DMS53 treated with DMSO at 0.1 percent for 48 hours (cell line): Measurements from ENCODE around the gene CCDC15.

Source experiments
- DNase-seq: peaks from one replicate; lab custom pipeline; 2025; ENCODE audit not compliant: unreplicated experiment; lab: John Stamatoyannopoulos, UW

CCDC15 gene

DNA sequence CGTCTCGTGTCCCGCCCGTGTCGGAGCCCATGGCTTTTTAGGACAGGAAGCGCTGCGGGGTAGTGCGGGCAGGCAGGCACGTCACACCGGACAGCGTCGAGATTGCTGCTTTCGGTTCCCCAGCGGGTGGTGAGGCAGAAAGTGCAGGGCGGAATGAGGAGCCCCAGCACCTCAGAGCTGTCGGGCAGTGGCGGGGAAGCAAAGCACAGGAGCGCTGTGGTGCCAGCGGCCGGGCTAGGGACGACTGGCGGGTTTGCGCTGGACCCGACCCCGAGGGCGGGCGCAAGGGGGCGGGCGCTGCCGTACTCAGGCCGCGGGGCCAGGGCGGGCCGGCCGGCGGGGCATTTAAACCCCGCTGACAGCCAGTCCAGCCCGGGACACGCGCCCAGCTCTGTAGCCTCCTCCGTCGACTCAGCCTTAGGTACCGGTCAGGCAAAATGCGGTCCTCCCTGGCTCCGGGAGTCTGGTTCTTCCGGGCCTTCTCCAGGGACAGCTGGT, 109.0 kb downstream of the CCDC15 start, which contains the start of gene SLC37A2:
SLC37A2 (plus strand) TSS at position 375 of the 498 bp plus-strand sequence; CDS start at position 438, 63 bp downstream.
- peak; percentile 8 for DNase-seq

GRCh38 chr11:125063429-125064043, 109.5 kb downstream of the CCDC15 start:
- DNase-seq = no peak

- no peak for DNase-seq
Measured at GRCh38 chr11:125064070-125064469, 110.1 kb downstream of the CCDC15 start.

GRCh38 chr11:125068368-125068767, 114.4 kb downstream of the CCDC15 start:
- DNase-seq = no peak

DNA sequence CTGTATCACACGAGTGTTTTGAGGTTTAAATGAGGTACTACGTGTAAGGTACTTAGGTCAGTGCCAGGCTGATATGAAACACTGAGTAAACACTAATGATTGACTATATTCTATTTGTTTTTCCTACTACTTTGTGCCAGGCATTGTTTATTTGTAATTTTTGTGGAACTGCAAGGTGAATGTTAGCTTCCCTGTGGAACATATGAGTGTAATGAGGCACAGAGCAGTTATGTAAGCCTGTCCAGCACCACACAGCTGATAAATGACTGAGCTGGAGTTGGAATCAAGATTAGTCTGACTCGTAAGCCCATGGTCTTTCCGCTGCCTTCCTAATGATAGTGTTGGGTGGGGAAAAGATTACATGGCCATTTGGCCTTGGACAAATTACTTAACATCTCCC, 115.0 kb downstream of the CCDC15 start:
- no peak for DNase-seq

GRCh38 chr11:125069796-125070195, 115.8 kb downstream of the CCDC15 start:
- DNase-seq = no peak

- no peak for DNase-seq
Measured at GRCh38 chr11:125070699-125071254, 116.8 kb downstream of the CCDC15 start.

- DNase-seq = no peak
Measured at GRCh38 chr11:125071435-125071834, 117.4 kb downstream of the CCDC15 start.

DNA sequence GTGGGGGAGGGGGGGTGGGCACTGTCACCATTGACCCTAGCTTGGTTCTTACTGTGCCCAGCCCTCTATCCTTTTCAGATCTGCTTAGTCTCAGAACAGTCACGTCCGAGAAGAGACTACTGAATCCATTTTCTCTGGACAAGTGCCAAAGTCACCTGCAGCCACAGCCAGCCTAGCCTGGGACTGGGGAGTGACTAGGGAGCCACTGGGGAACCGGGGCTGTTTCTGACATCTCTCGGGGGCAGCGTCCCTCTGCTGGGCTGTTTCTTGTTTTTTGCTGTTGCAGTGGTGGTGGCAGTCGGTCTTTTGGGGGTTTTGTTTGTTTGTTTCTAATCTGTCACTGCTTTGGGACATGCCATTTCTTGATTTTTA, 117.8 kb downstream of the CCDC15 start:
- no peak for DNase-seq

GRCh38 chr11:125072218-125072960, 118.4 kb downstream of the CCDC15 start:
- DNase-seq = no peak

DNA sequence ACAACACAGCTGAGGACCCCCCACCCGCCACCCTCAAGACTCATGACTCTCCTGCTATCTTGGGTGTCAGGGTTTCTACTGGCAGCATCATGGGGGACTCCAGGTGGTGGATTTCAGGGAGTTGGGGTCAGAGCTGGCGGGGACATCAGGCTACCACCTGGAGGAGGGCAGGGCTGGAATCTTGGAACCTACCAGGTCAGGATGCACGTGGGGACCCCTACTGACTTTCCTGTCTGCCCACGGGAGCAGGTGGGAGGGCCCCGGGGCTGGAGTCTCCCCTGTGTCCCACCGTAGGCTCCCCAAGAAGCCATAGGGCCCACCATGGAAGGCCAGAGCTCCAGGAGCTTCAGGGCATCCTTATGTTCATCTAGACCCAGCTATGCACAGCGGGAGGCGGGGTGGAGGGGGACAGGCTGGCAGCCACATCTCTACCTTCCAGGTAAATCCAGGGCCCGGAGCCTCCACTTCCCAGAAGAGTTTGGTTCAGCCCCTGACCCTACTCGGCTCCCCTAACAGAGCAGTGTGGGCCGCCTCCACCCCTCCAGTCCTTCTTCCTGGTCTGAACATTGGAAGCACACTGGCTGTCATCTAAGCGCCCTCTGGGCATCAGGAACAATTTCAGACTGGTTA, 119.1 kb downstream of the CCDC15 start:
- no peak for DNase-seq

GRCh38 chr11:125073616-125074483, 119.8 kb downstream of the CCDC15 start:
- no peak for DNase-seq

GRCh38 chr11:125074511-125075241, 120.7 kb downstream of the CCDC15 start:
- DNase-seq = no peak

DNA sequence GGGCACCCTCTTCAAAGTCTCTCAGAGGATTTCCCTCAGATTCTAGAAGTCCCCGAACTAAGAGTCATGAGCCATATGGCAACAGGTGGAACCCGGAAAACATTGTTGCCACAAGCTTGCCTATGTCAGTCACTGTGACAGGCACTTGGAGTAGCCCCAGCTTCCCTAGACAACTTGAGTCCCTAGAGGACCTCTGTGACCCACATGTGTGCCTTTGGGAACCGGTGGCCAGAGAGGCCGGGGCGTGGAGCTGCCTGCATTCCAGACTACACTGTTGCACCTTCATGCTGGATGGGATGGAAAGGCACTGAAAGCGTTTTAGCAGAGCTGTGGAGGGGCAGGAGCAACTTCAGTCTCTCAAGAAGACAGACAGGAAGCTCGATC, 121.2 kb downstream of the CCDC15 start:
- DNase-seq = no peak

GRCh38 chr11:125075900-125076317, 121.9 kb downstream of the CCDC15 start:
- DNase-seq = no peak

DNA sequence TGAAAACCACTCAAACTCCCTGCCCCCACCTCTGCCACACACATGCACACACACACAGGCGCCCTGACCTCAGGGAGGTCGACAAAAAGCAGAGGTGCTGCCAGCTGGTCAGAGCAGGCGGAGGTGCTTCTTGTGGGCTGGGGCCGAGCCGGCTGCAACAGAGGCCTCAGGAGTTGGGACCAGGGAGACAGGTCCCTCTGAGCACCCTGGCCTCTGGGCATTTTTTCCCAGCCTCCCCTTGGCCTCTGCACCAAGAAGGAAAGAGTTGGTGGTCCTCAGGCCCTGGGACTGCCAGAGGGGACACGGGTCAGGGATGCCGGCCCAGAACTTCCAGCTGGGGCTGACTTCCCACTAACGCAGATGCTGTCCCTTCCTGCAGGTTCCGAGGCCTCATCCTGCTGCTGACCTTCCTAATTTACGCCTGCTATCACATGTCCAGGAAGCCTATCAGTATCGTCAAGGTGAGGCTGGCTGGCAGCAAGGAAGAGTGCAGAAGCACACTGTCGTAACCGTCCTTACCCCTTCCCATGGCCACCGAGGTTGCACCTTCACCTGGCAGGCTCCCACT, 122.5 kb downstream of the CCDC15 start:
- DNase-seq = no peak

- DNase-seq = no peak
Measured at GRCh38 chr11:125078016-125078415, 124.0 kb downstream of the CCDC15 start.

DNA sequence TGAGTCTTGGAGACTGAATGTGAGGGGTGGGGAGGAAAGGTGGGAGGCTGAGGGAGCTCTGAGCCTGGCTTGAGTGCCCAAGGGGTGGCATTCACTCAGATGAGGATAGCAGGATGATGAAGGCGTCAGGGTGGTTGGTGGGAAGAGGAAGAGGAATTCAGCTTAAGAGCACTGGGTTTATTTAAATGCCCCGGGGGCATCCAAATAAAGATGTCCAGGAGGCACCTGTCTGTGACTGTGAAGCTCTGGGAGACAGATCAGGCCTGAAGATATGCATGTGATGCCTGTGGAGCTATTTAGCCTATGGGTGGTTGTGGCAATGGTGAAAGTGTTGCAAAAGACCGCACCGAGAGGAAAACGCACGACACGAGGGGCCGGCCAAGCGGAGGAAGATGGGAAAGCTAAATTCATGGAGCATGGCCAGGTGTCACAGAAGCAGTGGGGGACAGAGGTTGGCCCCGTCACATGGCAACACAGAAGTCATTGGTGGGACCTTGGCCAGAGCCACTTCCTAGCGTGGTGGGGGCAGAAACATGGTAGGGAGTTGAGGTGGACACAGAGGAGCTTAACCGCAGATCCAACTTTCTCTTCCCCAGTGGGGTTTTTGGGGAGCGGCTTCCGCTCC, 124.6 kb downstream of the CCDC15 start:
- DNase-seq = no peak

DNA sequence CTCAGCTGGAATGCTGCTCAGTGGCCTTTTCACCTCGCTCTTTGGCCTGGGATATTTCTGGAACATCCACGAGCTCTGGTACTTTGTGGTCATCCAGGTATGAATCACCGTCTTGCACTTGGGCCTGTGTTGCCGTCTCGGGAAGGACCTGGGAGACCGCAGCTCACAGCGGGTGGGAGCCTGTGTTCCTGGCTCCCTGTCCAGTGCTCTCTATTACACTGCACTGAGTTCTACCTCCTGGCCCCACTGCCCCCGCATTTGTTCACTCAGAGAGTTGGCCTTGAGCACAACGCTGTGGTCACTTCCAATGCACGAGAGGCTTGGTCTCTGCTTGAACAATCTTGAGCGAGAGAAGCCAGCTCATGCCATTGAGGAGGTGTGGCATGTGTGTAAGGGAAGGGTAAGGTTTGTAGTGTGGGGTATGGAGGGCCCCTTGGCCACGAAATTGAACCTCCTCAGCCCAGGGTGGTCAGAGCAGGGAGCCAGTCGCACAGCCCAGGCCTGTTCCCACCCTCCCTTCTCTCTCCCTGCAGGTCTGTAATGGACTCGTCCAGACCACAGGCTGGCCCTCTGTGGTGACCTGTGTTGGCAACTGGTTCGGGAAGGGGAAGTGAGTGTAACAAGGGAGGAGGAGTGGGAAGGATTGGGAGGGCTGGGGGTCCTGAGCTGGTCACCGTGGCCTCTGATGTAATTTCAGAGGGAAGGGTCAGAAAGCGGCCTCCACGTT, 125.3 kb downstream of the CCDC15 start:
- DNase-seq = no peak
